ENCODE data around the gene FAM171A1.
A peak's percentile ranks its signal among the peaks of the same experiment; 100 is the strongest.

The FAM171A1 gene

DNA sequence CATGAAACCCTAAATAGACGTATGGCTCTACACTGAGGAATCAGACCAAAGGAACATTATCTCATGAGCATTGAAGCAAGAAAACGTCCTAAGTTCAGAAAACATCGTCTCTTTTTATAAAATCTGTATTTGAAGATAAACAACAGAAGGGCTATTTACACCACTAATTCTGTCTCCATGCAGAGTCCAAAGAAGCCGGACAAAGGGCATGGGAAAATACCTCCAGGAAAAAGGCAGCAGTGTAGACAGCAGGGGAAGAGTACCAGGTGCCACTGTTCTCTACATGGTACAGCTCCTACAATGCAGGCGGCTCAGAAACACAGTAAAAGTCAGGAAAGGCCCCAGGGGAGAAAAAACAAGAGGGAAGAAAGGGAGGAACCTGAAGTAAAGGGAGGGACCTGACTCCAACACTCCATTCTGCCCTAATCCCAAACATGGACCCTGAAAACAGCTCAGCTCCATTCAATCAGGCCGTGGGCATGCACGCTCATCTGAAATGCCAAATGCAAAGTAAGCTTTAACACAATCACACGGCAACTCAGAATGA is 17.5 kb downstream of the FAM171A1 start:
- no peak overlapping the region for H3K9ac ChIP-seq (ENCODE audit: low read length in 2 of 2)
- H3K27ac ChIP-seq (ENCODE audit: low read length) = no peak overlapping the region
- H3K36me3 ChIP-seq (ENCODE audit: control insufficient read depth in 2 of 2, insufficient read depth in 2 of 2, low read length in 2 of 2) = no peaks in the 10 kb centered on the region
- peaks cover 3% of the 10 kb centered on the region for H3K4me1 ChIP-seq (ENCODE audit: control insufficient read depth, insufficient read depth, low read length)
- H3K9me3 ChIP-seq (ENCODE audit: control insufficient read depth in 2 of 2, low read length in 2 of 2) = no peaks in the 10 kb centered on the region
- no peaks in the 10 kb centered on the region for H3K27me3 ChIP-seq (ENCODE audit: control insufficient read depth in 1 of 2, insufficient read depth in 2 of 2, low read length in 2 of 2)
- no peak overlapping the region for H3K4me3 ChIP-seq (ENCODE audit: low read length in 2 of 2)

DNA sequence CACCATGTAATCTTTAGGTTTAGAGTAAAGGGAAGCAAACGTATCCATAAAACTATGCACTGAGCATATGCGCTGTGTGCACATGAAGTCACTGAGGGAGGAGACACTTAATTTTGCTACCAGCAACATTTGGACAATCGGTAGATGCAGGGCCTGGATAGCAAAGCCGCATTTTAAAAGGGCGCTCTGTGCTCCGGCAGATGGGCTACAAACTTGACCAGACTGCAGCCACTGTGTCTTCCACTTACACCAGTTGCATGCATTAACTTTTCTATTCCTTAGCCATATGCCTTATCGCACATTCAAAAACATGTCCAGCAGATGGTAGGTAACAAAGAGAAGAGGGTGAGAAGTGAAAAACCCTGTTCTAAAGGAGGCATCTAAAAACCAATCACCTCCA is 18.3 kb downstream of the FAM171A1 start:
- Histone ChIP-seq H3K4me3 (ENCODE audit: low read length in 2 of 2) (no peak overlapping the region), H3K9me3 (ENCODE audit: control insufficient read depth in 2 of 2, low read length in 2 of 2) (no peaks in the 10 kb centered on the region), H3K27me3 (ENCODE audit: control insufficient read depth in 1 of 2, insufficient read depth in 2 of 2, low read length in 2 of 2) (no peaks in the 10 kb centered on the region), H3K4me1 (ENCODE audit: control insufficient read depth, insufficient read depth, low read length) (peaks cover 3% of the 10 kb centered on the region), H3K9ac (ENCODE audit: low read length in 2 of 2) (no peak overlapping the region), H3K36me3 (ENCODE audit: control insufficient read depth in 2 of 2, insufficient read depth in 2 of 2, low read length in 2 of 2) (no peaks in the 10 kb centered on the region), H3K27ac (ENCODE audit: low read length) (no peak overlapping the region)

DNA sequence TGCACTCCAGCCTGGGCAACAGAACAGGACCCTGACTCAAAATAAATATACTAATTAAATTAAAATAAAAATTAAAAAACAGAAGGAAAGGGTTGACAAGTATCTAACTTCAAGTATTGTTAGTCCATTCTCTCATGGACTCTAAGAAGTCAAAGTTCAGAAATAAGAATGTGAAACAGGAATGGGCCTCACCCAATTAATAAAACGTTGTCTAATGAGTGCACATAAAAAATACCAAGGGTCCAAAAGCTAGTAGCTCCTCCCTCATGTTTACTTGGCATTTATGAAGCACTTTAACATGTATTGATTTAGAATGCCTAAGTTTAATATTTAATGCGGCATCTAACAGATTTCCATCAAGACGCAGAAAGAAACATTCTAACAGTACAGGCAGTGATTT is 18.9 kb downstream of the FAM171A1 start:
- peaks cover 3% of the 10 kb centered on the region for H3K4me1 ChIP-seq (ENCODE audit: control insufficient read depth, insufficient read depth, low read length)
- H3K27ac ChIP-seq (ENCODE audit: low read length) = no peak overlapping the region
- no peak overlapping the region for H3K4me3 ChIP-seq (ENCODE audit: low read length in 2 of 2)
- no peaks in the 10 kb centered on the region for H3K36me3 ChIP-seq (ENCODE audit: control insufficient read depth in 2 of 2, insufficient read depth in 2 of 2, low read length in 2 of 2)
- H3K27me3 ChIP-seq (ENCODE audit: control insufficient read depth in 1 of 2, insufficient read depth in 2 of 2, low read length in 2 of 2) = no peaks in the 10 kb centered on the region
- H3K9ac ChIP-seq (ENCODE audit: low read length in 2 of 2) = no peak overlapping the region
- H3K9me3 ChIP-seq (ENCODE audit: control insufficient read depth in 2 of 2, low read length in 2 of 2) = no peaks in the 10 kb centered on the region

DNA sequence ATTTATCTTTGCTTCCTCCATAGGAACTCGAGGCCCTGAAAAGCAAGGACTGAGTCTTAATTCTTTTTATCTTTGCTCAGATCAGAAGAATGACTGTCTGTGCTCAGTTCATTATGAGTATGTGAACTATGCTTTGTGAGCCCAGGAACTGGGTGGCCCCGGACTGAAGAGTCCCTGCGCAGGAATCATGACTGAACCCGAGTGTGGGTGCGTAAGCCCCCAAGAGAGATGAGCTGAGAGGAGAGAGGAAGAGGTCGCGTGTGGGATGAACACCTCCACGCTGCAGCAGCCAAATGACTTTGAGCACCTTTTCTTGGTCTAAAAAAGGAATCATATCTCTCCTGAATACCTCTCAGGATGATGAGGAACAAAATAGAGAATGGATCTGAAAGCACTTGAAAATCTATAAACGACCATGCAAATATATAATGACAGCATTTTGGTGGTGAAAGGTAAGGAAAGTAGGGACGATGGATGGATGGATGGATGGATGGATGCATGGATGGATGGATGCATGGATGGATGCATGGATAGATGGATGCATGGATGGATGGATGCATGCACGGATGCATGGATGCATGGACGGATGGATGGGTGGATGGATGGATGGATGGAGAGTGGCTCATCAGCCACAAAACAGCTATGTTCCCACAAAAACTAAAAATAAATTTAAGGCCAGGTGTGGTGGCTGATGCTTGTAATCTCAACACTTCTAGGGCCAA is 19.8 kb downstream of the FAM171A1 start:
- Histone ChIP-seq H3K27me3 (ENCODE audit: control insufficient read depth in 1 of 2, insufficient read depth in 2 of 2, low read length in 2 of 2) (no peaks in the 10 kb centered on the region), H3K4me1 (ENCODE audit: control insufficient read depth, insufficient read depth, low read length) (peaks cover 6% of the 10 kb centered on the region), H3K4me3 (ENCODE audit: low read length in 2 of 2) (no peak overlapping the region), H3K36me3 (ENCODE audit: control insufficient read depth in 2 of 2, insufficient read depth in 2 of 2, low read length in 2 of 2) (no peaks in the 10 kb centered on the region), H3K27ac (ENCODE audit: low read length) (no peak overlapping the region), H3K9me3 (ENCODE audit: control insufficient read depth in 2 of 2, low read length in 2 of 2) (no peaks in the 10 kb centered on the region), H3K9ac (ENCODE audit: low read length in 2 of 2) (no peak overlapping the region)

DNA sequence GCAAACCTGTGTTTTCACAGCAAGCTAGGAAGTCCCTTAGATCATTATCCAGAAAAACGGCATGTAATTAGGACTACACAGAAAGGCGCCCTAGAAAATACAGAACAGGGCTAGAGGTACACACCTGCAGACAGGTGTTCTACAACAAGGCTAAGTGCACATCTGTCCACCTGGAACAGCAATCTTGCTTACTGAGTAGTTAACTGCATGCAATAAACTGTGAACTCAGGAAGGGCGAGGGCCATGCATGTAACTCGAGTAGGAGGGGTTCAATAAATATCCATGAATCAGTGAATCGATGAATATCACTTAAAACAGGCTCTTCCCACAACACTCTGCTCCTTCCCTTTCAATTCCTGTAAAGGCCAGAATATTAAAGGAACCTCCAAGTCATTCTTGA is 22.0 kb downstream of the FAM171A1 start:
- Histone ChIP-seq H3K4me3 (ENCODE audit: low read length in 2 of 2) (peak overlapping the region in 1 of 2 donors; percentile 67), H3K9ac (ENCODE audit: low read length in 2 of 2) (peak overlapping the region in 1 of 2 donors; percentile 58), H3K9me3 (ENCODE audit: control insufficient read depth in 2 of 2, low read length in 2 of 2) (no peaks in the 10 kb centered on the region), H3K27ac (ENCODE audit: low read length) (no peak overlapping the region), H3K27me3 (ENCODE audit: control insufficient read depth in 1 of 2, insufficient read depth in 2 of 2, low read length in 2 of 2) (no peaks in the 10 kb centered on the region), H3K4me1 (ENCODE audit: control insufficient read depth, insufficient read depth, low read length) (peaks cover 6% of the 10 kb centered on the region), H3K36me3 (ENCODE audit: control insufficient read depth in 2 of 2, insufficient read depth in 2 of 2, low read length in 2 of 2) (no peaks in the 10 kb centered on the region)

DNA sequence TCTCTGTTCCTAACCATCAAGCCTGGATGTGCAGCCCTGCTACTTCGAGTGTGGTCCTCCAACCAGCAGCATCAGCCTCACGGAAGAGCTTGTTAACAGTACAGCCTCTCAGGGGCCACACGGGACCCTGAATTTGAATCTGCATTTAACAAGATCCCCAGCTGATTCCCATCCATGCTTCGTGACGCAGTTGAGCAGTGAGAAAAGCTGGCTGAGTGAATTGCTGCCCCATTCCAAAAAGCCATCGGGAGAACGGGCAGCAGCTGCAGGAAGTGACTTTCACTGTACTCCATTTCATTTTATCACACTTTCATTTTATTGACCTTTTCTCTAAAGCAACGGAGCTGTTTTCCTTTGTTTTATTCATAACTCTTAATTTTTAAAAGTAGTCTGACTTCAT is 22.5 kb downstream of the FAM171A1 start:
- Histone ChIP-seq H3K9me3 (ENCODE audit: control insufficient read depth in 2 of 2, low read length in 2 of 2) (no peaks in the 10 kb centered on the region), H3K27ac (ENCODE audit: low read length) (no peak overlapping the region), H3K27me3 (ENCODE audit: control insufficient read depth in 1 of 2, insufficient read depth in 2 of 2, low read length in 2 of 2) (no peaks in the 10 kb centered on the region), H3K36me3 (ENCODE audit: control insufficient read depth in 2 of 2, insufficient read depth in 2 of 2, low read length in 2 of 2) (no peaks in the 10 kb centered on the region), H3K9ac (ENCODE audit: low read length in 2 of 2) (peak overlapping the region in 1 of 2 donors; percentile 58), H3K4me1 (ENCODE audit: control insufficient read depth, insufficient read depth, low read length) (peaks cover 6% of the 10 kb centered on the region), H3K4me3 (ENCODE audit: low read length in 2 of 2) (peak overlapping the region; percentile 40 to 67)

DNA sequence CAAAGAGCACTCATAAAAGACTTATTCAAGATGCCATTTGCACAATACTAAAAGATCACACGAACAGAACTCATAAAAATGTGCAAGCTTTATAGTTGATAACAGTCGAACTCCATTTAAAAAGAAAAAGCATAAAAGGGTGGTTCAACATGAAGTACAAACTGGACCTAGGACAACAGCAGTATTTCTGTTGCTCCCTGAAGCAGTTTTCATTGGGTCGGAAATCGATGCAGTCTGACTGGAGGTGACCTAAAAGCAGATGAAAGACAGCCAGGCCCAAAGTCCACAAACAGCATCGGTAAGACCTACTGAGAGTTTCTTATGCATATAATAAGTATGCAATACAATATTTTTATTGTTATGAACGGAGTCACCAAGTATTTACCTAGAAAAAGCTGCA is 23.9 kb downstream of the FAM171A1 start:
- Histone ChIP-seq H3K4me1 (ENCODE audit: control insufficient read depth, insufficient read depth, low read length) (peaks cover 6% of the 10 kb centered on the region), H3K36me3 (ENCODE audit: control insufficient read depth in 2 of 2, insufficient read depth in 2 of 2, low read length in 2 of 2) (no peaks in the 10 kb centered on the region), H3K4me3 (ENCODE audit: low read length in 2 of 2) (no peak overlapping the region), H3K9ac (ENCODE audit: low read length in 2 of 2) (no peak overlapping the region), H3K9me3 (ENCODE audit: control insufficient read depth in 2 of 2, low read length in 2 of 2) (no peaks in the 10 kb centered on the region), H3K27me3 (ENCODE audit: control insufficient read depth in 1 of 2, insufficient read depth in 2 of 2, low read length in 2 of 2) (no peaks in the 10 kb centered on the region), H3K27ac (ENCODE audit: low read length) (no peak overlapping the region)

DNA sequence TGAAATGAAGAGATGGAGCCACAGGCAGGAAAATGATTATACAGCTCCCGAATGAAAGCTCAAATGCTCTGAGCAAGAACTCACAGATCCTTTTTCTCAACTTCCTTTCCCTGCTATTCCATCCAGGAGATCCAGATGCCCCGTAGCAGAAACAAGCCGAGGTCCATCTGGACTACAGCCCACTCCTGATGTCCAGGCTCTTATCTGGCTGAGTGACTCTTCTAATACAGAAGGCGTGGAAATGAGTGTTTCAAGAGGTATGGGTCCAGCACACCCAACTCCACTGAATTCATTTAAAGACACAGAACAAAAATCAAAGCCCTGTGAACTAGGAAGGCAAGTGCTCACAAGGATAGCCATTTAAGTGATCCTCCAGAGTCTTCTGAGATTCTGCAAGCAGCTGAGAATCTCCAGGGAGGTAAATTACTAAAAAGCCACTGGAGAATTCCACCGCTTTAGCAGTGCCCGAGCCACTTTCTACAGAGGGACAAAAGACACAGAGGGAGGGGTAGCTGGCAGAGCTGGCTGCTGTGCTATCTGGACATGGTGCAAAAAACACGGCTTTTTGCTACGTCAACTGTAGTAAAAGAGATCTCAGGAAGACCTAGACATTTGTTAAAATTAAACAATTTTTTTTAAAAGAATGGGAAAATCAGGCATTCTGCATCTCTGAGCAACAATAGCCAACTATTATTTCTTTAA is 24.5 kb downstream of the FAM171A1 start:
- no peaks in the 10 kb centered on the region for H3K27me3 ChIP-seq (ENCODE audit: control insufficient read depth in 1 of 2, insufficient read depth in 2 of 2, low read length in 2 of 2)
- no peaks in the 10 kb centered on the region for H3K36me3 ChIP-seq (ENCODE audit: control insufficient read depth in 2 of 2, insufficient read depth in 2 of 2, low read length in 2 of 2)
- H3K4me3 ChIP-seq (ENCODE audit: low read length in 2 of 2) = no peak overlapping the region
- no peak overlapping the region for H3K9ac ChIP-seq (ENCODE audit: low read length in 2 of 2)
- no peaks in the 10 kb centered on the region for H3K9me3 ChIP-seq (ENCODE audit: control insufficient read depth in 2 of 2, low read length in 2 of 2)
- no peak overlapping the region for H3K27ac ChIP-seq (ENCODE audit: low read length)
- H3K4me1 ChIP-seq (ENCODE audit: control insufficient read depth, insufficient read depth, low read length) = peaks cover 6% of the 10 kb centered on the region

DNA sequence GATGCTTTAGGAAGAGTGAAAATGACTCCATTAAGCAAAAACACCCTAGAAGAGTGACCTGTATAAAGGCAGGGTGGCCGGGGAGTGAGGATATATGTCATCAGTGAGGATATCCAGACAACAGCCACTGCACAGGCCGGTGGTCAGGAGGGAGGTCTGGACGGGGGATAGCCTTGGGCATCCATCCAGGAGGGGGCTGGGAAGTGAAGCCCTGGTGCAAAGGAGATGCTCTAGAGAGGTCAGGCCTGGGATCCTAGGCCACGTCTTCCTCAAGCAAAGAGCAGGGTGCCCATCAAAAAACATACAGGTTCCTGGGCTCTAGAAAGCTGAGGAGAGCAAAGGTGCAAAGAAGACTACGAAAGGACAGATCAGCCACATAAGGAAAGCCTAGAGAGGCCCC is 25.6 kb downstream of the FAM171A1 start:
- Histone ChIP-seq H3K27me3 (ENCODE audit: control insufficient read depth in 1 of 2, insufficient read depth in 2 of 2, low read length in 2 of 2) (no peaks in the 10 kb centered on the region), H3K9ac (ENCODE audit: low read length in 2 of 2) (no peak overlapping the region), H3K27ac (ENCODE audit: low read length) (no peak overlapping the region), H3K4me1 (ENCODE audit: control insufficient read depth, insufficient read depth, low read length) (peaks cover 6% of the 10 kb centered on the region), H3K4me3 (ENCODE audit: low read length in 2 of 2) (no peak overlapping the region), H3K9me3 (ENCODE audit: control insufficient read depth in 2 of 2, low read length in 2 of 2) (no peaks in the 10 kb centered on the region), H3K36me3 (ENCODE audit: control insufficient read depth in 2 of 2, insufficient read depth in 2 of 2, low read length in 2 of 2) (no peaks in the 10 kb centered on the region)

DNA sequence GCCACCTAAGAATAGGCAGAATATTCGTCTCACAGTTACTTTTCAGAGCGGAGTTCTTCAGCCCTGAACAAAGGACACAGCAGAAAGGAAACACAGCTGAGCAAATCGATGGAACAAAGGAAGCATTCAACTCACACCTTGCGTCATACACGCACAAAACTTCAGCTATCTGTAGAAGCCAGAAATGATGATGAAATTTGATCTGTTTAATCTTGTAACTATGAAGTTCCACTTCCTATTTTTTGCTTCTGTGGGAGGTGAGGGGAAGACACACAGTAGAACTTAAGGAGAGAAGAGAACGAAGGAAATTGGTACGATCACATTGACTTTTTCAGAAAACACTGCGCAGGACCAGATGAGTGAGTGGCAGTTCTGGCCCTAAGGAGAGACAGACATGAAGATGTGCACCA is 26.2 kb downstream of the FAM171A1 start:
- H3K4me1 ChIP-seq (ENCODE audit: control insufficient read depth, insufficient read depth, low read length) = peaks cover 6% of the 10 kb centered on the region
- H3K4me3 ChIP-seq (ENCODE audit: low read length in 2 of 2) = no peak overlapping the region
- no peaks in the 10 kb centered on the region for H3K27me3 ChIP-seq (ENCODE audit: control insufficient read depth in 1 of 2, insufficient read depth in 2 of 2, low read length in 2 of 2)
- no peak overlapping the region for H3K9ac ChIP-seq (ENCODE audit: low read length in 2 of 2)
- H3K36me3 ChIP-seq (ENCODE audit: control insufficient read depth in 2 of 2, insufficient read depth in 2 of 2, low read length in 2 of 2) = no peaks in the 10 kb centered on the region
- no peaks in the 10 kb centered on the region for H3K9me3 ChIP-seq (ENCODE audit: control insufficient read depth in 2 of 2, low read length in 2 of 2)
- no peak overlapping the region for H3K27ac ChIP-seq (ENCODE audit: low read length)
